SK-N-SH (cell line): Measurements from ENCODE around the gene TRIM72. TPM values are rescaled to one million over a fixed set of nuclear protein-coding genes. Genes with fewer than 3 reads are reported as not detected.
A peak's percentile ranks its signal among the peaks of the same experiment; 100 is the strongest.

Experiments
- CTCF ChIA-PET: fragments of 300-600, 350-600 bp; formaldehyde crosslinking; extraction: SDS; loops from one replicate; lab custom pipeline; 2021; lab: Yijun Ruan, JAX
- POLR2A ChIA-PET: fragments of 350-600 bp; sonication (Branson Sonifier 250); formaldehyde crosslinking; extraction: SDS; loops from one replicate; lab custom pipeline; 2020; ENCODE audit warnings: antibody characterized with exemption, inconsistent platforms; lab: Yijun Ruan, JAX
- DNase-seq: peaks from one replicate; pipeline ENCODE4 v3.0.0; 2012
- H2AFZ ChIP-seq: fragments of 200-600 bp; sonication (generic); 2 replicates; pipeline ENCODE4 v1.8.1; 2016; ENCODE audit warnings: antibody characterized with exemption, mild to moderate bottlenecking, low read depth
- H3F3A ChIP-seq: fragments of 200-600 bp; sonication (generic); replicated peaks from 2 replicates; pipeline ENCODE3; 2016; ENCODE audit warnings: antibody characterized with exemption, mild to moderate bottlenecking; ENCODE audit not compliant: insufficient read depth
- H3K27ac ChIP-seq, 2 experiments: fragments of 200-500 bp in 1 of 2; fragments of 200-600 bp in 1 of 2; sonication (Bioruptor generic) in 1 of 2; sonication (generic), shearing (Covaris generic) in 1 of 2; 2 replicates each; pipeline versions ENCODE4 v1.5.1 to v1.6.1; 2014 to 2016; ENCODE audit warnings: low read depth in 2 of 2, inconsistent platforms in 1 of 2, low read length in 1 of 2, mild to moderate bottlenecking in 1 of 2, mixed read lengths in 1 of 2
- H3K27me3 ChIP-seq: fragments of 200-600 bp; sonication (generic), shearing (Covaris generic); 2 replicates; pipeline ENCODE4 v1.6.1; 2016; ENCODE audit warnings: mixed run types; ENCODE audit not compliant: insufficient read depth
- H3K36me3 ChIP-seq, 2 experiments: fragments of 200-500 bp in 1 of 2; fragments of 200-600 bp in 1 of 2; sonication (Bioruptor generic) in 1 of 2; sonication (generic) in 1 of 2; replicated peaks in 1 of 2; 2 replicates each; pipeline versions ENCODE3 to v1.5.1; 2014 to 2016; ENCODE audit warnings: low read length in 1 of 2, mild to moderate bottlenecking in 1 of 2; ENCODE audit not compliant: insufficient read depth in 2 of 2, control insufficient read depth in 1 of 2
- H3K4me1 ChIP-seq, 2 experiments: fragments of 200-500 bp in 1 of 2; fragments of 200-600 bp in 1 of 2; sonication (Bioruptor generic) in 1 of 2; sonication (generic), shearing (Covaris generic) in 1 of 2; 2 replicates each; pipeline versions ENCODE4 v1.5.1 to v1.6.1; 2014 to 2016; ENCODE audit warnings: low read depth in 1 of 2, low read length in 1 of 2, mixed run types in 1 of 2; ENCODE audit not compliant: insufficient read depth in 2 of 2, control insufficient read depth in 1 of 2
- H3K4me2 ChIP-seq: fragments of 200-600 bp; sonication (generic), shearing (Covaris generic); 2 replicates; pipeline ENCODE4 v1.6.1; 2017; ENCODE audit warnings: mixed run types
- H3K4me3 ChIP-seq, 2 experiments: fragments of 200-500 bp in 1 of 2; fragments of 200-600 bp in 1 of 2; sonication (Bioruptor generic) in 1 of 2; sonication (generic), shearing (Covaris generic) in 1 of 2; 2 replicates each; pipeline versions ENCODE4 v1.5.1 to v1.8.1; 2014 to 2016; ENCODE audit warnings: low read depth in 2 of 2, inconsistent platforms in 1 of 2, low read length in 1 of 2, mild to moderate bottlenecking in 1 of 2, mixed read lengths in 1 of 2, moderate library complexity in 1 of 2
- H3K79me2 ChIP-seq: fragments of 200-600 bp; sonication (generic); 2 replicates; pipeline ENCODE4 v1.8.1; 2017; ENCODE audit warnings: mild to moderate bottlenecking; ENCODE audit not compliant: insufficient read depth
- H3K9ac ChIP-seq: fragments of 200-600 bp; sonication (generic); 2 replicates; pipeline ENCODE4 v1.6.1; 2017; ENCODE audit warnings: mixed run types
- H3K9me2 ChIP-seq: fragments of 200-600 bp; sonication (generic); 2 replicates; pipeline ENCODE4 v1.6.1; 2017; ENCODE audit warnings: mixed run types
- H3K9me3 ChIP-seq: fragments of 200-600 bp; sonication (generic); 2 replicates; pipeline ENCODE4 v1.6.1; 2017; ENCODE audit warnings: mixed run types, mild to moderate bottlenecking, moderate library complexity
- H4K20me1 ChIP-seq: fragments of 200-600 bp; sonication (generic); 2 replicates; pipeline ENCODE4 v1.6.1; 2017; ENCODE audit warnings: mild to moderate bottlenecking, mixed run types; ENCODE audit not compliant: insufficient read depth
- CHD2 ChIP-seq: fragments of 150-350 bp; IDR thresholded peaks from 2 replicates; pipeline ENCODE4 v1.6.1; 2018; ENCODE audit warnings: low read length; ENCODE audit not compliant: partially characterized antibody
- FOSL2 ChIP-seq: IDR thresholded peaks from 2 replicates; pipeline ENCODE4 v1.4.0; 2012; ENCODE audit warnings: low read depth, mild to moderate bottlenecking, moderate library complexity, borderline replicate concordance
- FOXM1 ChIP-seq: IDR thresholded peaks from 2 replicates; pipeline ENCODE4 v1.4.0; 2012; ENCODE audit warnings: low read depth, mild to moderate bottlenecking
- GABPA ChIP-seq: IDR thresholded peaks from 2 replicates; pipeline ENCODE4 v1.4.0; 2012; ENCODE audit warnings: low read depth, mild to moderate bottlenecking
- GATA2 ChIP-seq: sonication (generic); formaldehyde crosslinking; IDR thresholded peaks from 2 replicates; pipeline ENCODE4 v1.5.0; 2020; ENCODE audit warnings: mild to moderate bottlenecking, missing genetic modification reagents
- NFIC ChIP-seq: IDR thresholded peaks from 2 replicates; pipeline ENCODE4 v1.4.0; 2012; ENCODE audit warnings: borderline replicate concordance
- NRF1 ChIP-seq: IDR thresholded peaks from 2 replicates; pipeline ENCODE4 v1.6.1; 2012; ENCODE audit warnings: low read depth, mild to moderate bottlenecking, low read length
- POLR2AphosphoS5 ChIP-seq: IDR thresholded peaks from 2 replicates; pipeline ENCODE4 v1.6.1; 2012; ENCODE audit warnings: low read depth, low read length
- RAD21 ChIP-seq: IDR thresholded peaks from 2 replicates; pipeline ENCODE4 v1.6.1; 2012; ENCODE audit warnings: mild to moderate bottlenecking, low read length
- RCOR1 ChIP-seq: fragments of 150-350 bp; IDR thresholded peaks from 2 replicates; pipeline ENCODE4 v1.6.1; 2017; ENCODE audit warnings: antibody characterized with exemption, low read length
- SMC3 ChIP-seq: IDR thresholded peaks from 2 replicates; pipeline ENCODE4 v1.6.1; 2012; ENCODE audit warnings: low read depth, low read length, improper control_type of control experiment
- TAF1 ChIP-seq: IDR thresholded peaks from 2 replicates; pipeline ENCODE4 v1.6.1; 2012; ENCODE audit warnings: low read depth, mild to moderate bottlenecking, low read length, moderate library complexity, borderline replicate concordance
- TEAD4 ChIP-seq: IDR thresholded peaks from 2 replicates; pipeline ENCODE4 v1.4.0; 2012; ENCODE audit warnings: mild to moderate bottlenecking, borderline replicate concordance; ENCODE audit not compliant: insufficient read depth
- YY1 ChIP-seq: IDR thresholded peaks from 2 replicates; pipeline ENCODE4 v1.4.0; 2012; ENCODE audit warnings: low read depth, mild to moderate bottlenecking
- WGBS: methylation state at CpG from one replicate; pipeline ENCODE4 v1.1.6; 2017; ENCODE audit warnings: low lambda C conversion rate; 5-methylcytosine and 5-hydroxymethylcytosine counted together
- polyA plus RNA-seq, 3 experiments: library from polyadenylated mRNA; depleted of rRNA; stranded (reverse); fragments of >200 nt; gene quantifications; 2 replicates each; pipeline ENCODE4 v1.2.3, GENCODE V29; 2012
- TF ChIP-seq, protein P1 (sequence below): fragments of 200-600 bp; sonication (generic); IDR thresholded peaks from 2 replicates; pipeline ENCODE4 v1.6.1; 2017; ENCODE audit warnings: antibody characterized with exemption, mild to moderate bottlenecking, moderate library complexity
- TF ChIP-seq, protein P2 (sequence below): IDR thresholded peaks from 2 replicates; pipeline ENCODE4 v1.4.0; 2012; ENCODE audit warnings: low read depth, borderline replicate concordance
- TF ChIP-seq, protein P3 (sequence below): IDR thresholded peaks from 2 replicates; pipeline ENCODE4 v1.4.0; 2012; ENCODE audit warnings: low read depth, borderline replicate concordance
- TF ChIP-seq, protein P4 (sequence below): IDR thresholded peaks from 2 replicates; pipeline ENCODE4 v1.4.0; 2012; ENCODE audit warnings: low read depth

The TRIM72 gene
- polyA plus RNA-seq, 1 of the 3 experiments (the other 2 are of a cell fraction), result under 0.01 TPM

DNA sequence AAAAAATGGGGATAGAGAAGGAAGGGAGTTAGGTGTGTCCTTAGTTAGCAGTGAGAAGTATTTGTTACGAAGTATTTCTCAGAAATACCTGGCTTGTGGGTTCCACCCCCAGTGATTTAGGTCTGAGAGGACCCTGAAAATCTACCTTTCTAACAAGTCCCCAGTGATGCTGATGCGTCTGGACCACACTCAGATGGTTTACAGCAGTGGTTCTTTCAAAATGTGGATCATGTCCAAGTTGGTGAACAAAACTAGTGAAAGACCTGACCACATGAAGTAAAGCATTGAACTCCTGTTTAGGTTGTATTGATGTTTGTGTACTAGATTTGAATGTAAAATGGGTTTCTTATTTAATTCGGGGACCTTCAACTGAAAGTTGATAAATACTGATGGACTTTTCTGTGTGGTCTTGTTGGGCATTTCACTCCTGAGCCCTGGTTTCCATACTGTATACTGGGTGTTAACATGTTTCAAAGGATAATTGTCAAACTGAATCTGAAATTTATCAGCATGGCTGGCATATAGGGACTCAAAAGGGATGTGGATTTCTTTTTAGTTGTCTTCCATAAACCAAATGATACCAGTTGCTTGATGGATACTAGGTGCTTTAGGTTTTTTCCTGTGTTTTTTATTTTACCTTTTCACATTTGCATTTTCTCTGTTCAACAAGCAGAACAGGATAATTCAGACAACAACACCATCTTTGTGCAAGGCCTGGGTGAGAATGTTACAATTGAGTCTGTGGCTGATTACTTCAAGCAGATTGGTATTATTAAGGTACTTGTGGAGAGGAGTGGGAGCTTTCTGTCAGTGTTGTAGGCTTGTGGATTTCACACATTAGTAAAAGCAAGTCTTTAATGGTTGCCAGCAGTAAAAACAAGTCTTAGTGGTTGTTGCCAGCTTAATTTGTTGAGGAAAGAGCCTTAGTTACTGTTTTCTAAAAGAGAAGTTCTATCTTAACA is 25.2 kb upstream of the TRIM72 start:
- Histone ChIP-seq H2AFZ (no peak overlapping the region), H3K4me2 (no peak overlapping the region), H3K9ac (no peak overlapping the region), H3K27me3 (no peaks in the 10 kb centered on the region), H3F3A (peaks cover 72% of the 10 kb centered on the region), H3K9me3 (no peaks in the 10 kb centered on the region), H3K4me1 (peaks cover 0 to 1% of the 10 kb centered on the region in 2 experiments; a peak in 1 of 4 replicates), H3K4me3 (no peak overlapping the region), H4K20me1 (peaks cover 100% of the 10 kb centered on the region), H3K79me2 (peaks cover 84% of the 10 kb centered on the region), H3K27ac (no peak overlapping the region; a peak in 1 of 4 replicates), H3K9me2 (no peaks in the 10 kb centered on the region), H3K36me3 (peaks cover 92 to 99% of the 10 kb centered on the region in 2 experiments)
- WGBS, result 94% methylated on average over 3 of the region's 3 CpGs
- ChIA-PET CTCF (no interaction called here), POLR2A (interaction anchor here (1.5 to 1.8 kb wide), 2 partner anchors 9 to 12 kb away, joined by 4 to 9 read pairs; partner anchors contain the start of gene FUS)
- TF ChIP-seq POLR2AphosphoS5, result 0 out of 2 replicates have a peak, but pooled peaks have one; percentile 18
- no peak for TF ChIP-seq FOXM1
- TF ChIP-seq, protein P1, sequence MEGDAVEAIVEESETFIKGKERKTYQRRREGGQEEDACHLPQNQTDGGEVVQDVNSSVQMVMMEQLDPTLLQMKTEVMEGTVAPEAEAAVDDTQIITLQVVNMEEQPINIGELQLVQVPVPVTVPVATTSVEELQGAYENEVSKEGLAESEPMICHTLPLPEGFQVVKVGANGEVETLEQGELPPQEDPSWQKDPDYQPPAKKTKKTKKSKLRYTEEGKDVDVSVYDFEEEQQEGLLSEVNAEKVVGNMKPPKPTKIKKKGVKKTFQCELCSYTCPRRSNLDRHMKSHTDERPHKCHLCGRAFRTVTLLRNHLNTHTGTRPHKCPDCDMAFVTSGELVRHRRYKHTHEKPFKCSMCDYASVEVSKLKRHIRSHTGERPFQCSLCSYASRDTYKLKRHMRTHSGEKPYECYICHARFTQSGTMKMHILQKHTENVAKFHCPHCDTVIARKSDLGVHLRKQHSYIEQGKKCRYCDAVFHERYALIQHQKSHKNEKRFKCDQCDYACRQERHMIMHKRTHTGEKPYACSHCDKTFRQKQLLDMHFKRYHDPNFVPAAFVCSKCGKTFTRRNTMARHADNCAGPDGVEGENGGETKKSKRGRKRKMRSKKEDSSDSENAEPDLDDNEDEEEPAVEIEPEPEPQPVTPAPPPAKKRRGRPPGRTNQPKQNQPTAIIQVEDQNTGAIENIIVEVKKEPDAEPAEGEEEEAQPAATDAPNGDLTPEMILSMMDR, result no peak
- TF ChIP-seq RAD21, result no peak
- no peak for DNase-seq

DNA sequence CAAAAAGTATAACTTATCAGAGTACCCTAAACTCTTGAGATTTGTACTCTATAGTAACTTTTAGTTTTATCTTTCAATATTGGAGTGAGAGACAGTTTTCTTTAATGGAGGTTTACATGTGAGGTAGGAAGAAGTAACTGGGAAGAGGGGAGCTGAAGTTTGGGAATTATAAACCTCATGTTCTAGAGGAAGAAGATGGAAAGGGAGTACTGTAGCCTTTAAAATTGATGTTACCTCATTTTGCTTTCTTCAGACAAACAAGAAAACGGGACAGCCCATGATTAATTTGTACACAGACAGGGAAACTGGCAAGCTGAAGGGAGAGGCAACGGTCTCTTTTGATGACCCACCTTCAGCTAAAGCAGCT is 24.5 kb upstream of the TRIM72 start:
- CTCF ChIA-PET, result interaction anchor here (1.5 kb wide), 1 partner anchor 193 kb away, joined by 3 read pairs; no protein-coding TSS in a partner anchor
- Histone ChIP-seq H3K9me2 (no peaks in the 10 kb centered on the region), H3K4me1 (no peaks in the 10 kb centered on the region), H3K4me2 (no peak overlapping the region), H3K36me3 (peaks cover 92 to 100% of the 10 kb centered on the region in 2 experiments), H3K4me3 (no peak overlapping the region), H2AFZ (no peak overlapping the region), H3K27ac (no peak overlapping the region), H4K20me1 (peaks cover 100% of the 10 kb centered on the region), H3K9me3 (no peaks in the 10 kb centered on the region), H3K79me2 (peaks cover 80% of the 10 kb centered on the region), H3F3A (peaks cover 79% of the 10 kb centered on the region), H3K9ac (no peak overlapping the region), H3K27me3 (no peaks in the 10 kb centered on the region)
- POLR2A ChIA-PET, result interaction anchor here (1.5 to 1.8 kb wide), 2 partner anchors 9 to 12 kb away, joined by 4 to 9 read pairs; partner anchors contain the start of gene FUS
- 93% methylated on average over 2 of the region's 2 CpGs for WGBS
- no peak for DNase-seq
- no peak for TF ChIP-seq FOSL2
- TF ChIP-seq GABPA, result no peak
- TF ChIP-seq RAD21, result no peak
- TF ChIP-seq, protein P2, sequence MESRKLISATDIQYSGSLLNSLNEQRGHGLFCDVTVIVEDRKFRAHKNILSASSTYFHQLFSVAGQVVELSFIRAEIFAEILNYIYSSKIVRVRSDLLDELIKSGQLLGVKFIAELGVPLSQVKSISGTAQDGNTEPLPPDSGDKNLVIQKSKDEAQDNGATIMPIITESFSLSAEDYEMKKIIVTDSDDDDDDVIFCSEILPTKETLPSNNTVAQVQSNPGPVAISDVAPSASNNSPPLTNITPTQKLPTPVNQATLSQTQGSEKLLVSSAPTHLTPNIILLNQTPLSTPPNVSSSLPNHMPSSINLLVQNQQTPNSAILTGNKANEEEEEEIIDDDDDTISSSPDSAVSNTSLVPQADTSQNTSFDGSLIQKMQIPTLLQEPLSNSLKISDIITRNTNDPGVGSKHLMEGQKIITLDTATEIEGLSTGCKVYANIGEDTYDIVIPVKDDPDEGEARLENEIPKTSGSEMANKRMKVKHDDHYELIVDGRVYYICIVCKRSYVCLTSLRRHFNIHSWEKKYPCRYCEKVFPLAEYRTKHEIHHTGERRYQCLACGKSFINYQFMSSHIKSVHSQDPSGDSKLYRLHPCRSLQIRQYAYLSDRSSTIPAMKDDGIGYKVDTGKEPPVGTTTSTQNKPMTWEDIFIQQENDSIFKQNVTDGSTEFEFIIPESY, result no peak
- no peak for TF ChIP-seq RCOR1
- no peak for TF ChIP-seq NRF1
- TF ChIP-seq TEAD4, result no peak
- no peak for TF ChIP-seq GATA2
- TF ChIP-seq, protein P3, sequence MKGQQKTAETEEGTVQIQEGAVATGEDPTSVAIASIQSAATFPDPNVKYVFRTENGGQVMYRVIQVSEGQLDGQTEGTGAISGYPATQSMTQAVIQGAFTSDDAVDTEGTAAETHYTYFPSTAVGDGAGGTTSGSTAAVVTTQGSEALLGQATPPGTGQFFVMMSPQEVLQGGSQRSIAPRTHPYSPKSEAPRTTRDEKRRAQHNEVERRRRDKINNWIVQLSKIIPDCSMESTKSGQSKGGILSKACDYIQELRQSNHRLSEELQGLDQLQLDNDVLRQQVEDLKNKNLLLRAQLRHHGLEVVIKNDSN, result no peak
- TF ChIP-seq, protein P4, sequence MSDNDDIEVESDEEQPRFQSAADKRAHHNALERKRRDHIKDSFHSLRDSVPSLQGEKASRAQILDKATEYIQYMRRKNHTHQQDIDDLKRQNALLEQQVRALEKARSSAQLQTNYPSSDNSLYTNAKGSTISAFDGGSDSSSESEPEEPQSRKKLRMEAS, result no peak
- TF ChIP-seq CHD2, result no peak
- no peak for TF ChIP-seq SMC3
- no peak for TF ChIP-seq NFIC
- TF ChIP-seq YY1, result no peak
- no peak for TF ChIP-seq TAF1
